SK-N-MC (cell line): ENCODE results near the gene AMOTL2.

Experiments used
- EZH2 ChIP-seq: fragments of 200-600 bp; sonication (generic); IDR thresholded peaks from one replicate; pipeline ENCODE4 v1.6.1; 2017; ENCODE audit warnings: antibody characterized with exemption
- FOXP2 ChIP-seq: optimal IDR thresholded peaks from 2 replicates; pipeline ENCODE3; 2011; ENCODE audit warnings: mild to moderate bottlenecking, moderate library complexity; ENCODE audit not compliant: insufficient read depth; ENCODE audit errors: extremely low read length, control extremely low read depth
- POLR2AphosphoS5 ChIP-seq: IDR thresholded peaks from 2 replicates; pipeline ENCODE4 v1.6.1; 2012; ENCODE audit warnings: mild to moderate bottlenecking, low read depth, low read length, borderline replicate concordance

DNA sequence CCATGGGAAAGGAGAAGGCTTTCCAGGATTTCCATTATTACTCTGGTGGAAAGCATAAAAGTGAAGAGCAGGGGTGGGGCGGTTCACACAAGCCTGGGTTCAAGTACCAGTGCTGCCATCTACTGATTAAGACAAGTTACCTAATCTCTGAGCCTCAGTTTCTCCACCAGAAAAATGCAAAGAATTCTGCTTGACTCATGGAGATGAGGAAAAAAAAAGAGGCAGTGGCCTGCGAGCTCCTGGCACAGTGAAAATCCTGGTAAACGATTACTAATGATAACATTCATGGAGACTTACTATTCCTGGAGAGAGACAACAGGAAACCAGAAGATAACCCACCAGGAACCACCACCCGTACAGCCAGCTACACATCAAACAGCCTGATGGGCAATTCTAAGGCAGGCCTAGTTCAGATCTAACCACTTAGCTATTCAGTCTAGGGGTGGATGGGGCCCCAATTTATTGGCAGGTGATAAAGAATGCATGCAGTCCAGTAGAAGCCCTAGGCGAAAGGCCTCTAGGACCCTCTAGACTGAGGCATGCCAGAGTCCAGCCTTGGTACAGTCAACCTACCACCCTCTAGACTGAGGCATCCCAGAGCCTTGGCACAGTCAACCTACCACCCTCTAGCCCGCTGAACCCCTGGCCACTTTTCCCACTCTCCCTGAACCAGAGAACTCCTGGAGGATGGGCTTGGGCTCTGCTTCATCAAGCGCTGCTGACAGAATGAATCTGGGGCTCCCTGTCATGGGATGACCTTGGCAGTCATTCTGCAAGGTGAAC, 2.5 kb downstream of the AMOTL2 start:
- TF ChIP-seq POLR2AphosphoS5 (no peak), EZH2 (no peak), FOXP2 (no peak)
